K562 (cell line): Measurements from ENCODE around the gene RSPRY1. TPM values are rescaled to one million over a fixed set of nuclear protein-coding genes. Genes with fewer than 3 reads are reported as not detected.

Source experiments
- ATAC-seq: fragments of 200-7000 bp; cut with Tn5 transposase; 3 replicates; pipeline ENCODE4 v1.9.1; 2020; ENCODE audit warnings: moderate library complexity
- BruUV-seq: library from RNA; stranded (reverse); fragments of 400-500 nt; replicated peaks from 2 replicates; lab custom pipeline; 2021; lab: Mats Ljungman, UMichigan
- CTCF ChIA-PET: fragments of 300-600 bp; formaldehyde crosslinking; extraction: SDS; loops from one replicate; lab custom pipeline; 2021; ENCODE audit warnings: low intra/inter-chr PET ratio; lab: Yijun Ruan, JAX
- POLR2A ChIA-PET: fragments of 300-600, 350-650 bp; sonication (Branson Sonifier 250); formaldehyde crosslinking; extraction: SDS; loops from one replicate; lab custom pipeline; 2021; ENCODE audit warnings: antibody characterized with exemption, inconsistent platforms; lab: Yijun Ruan, JAX
- DNase-seq, 4 experiments: peaks; one replicate each; pipeline versions ENCODE4 v3.0.0 to v3.0.0-alpha.2; 2011 to 2018; ENCODE audit warnings: low spot score in 3 of 4, mixed read lengths in 3 of 4; ENCODE audit errors: extremely low read depth in 1 of 4
- FAIRE-seq: peaks from 2 replicates; lab custom pipeline; 2011; peaks lifted over from hg19 to GRCh38; lab: Jason Lieb, UNC
- H2AFZ ChIP-seq: 2 replicates; pipeline ENCODE4 v1.6.0; 2011; ENCODE audit warnings: low read depth, low read length, control low read depth, inconsistent platforms
- H3K27ac ChIP-seq: fragments of 200-600 bp; 3 replicates; pipeline ENCODE4 v1.8.0; 2011; ENCODE audit warnings: low read depth, mild to moderate bottlenecking, control low read depth, inconsistent platforms, low read length, moderate library complexity, mixed read lengths; ENCODE audit errors: extremely low read depth
- H3K27me3 ChIP-seq, 2 experiments: fragments of 300-600 bp in 1 of 2; 2 replicates in 1 of 2; 3 replicates in 1 of 2; pipeline versions ENCODE4 v1.6.0 to v1.8.0; 2011; ENCODE audit warnings: inconsistent platforms in 2 of 2, low read length in 2 of 2, mild to moderate bottlenecking in 1 of 2, mixed read lengths in 1 of 2, moderate library complexity in 1 of 2; ENCODE audit not compliant: control insufficient read depth in 2 of 2, insufficient read depth in 2 of 2
- H3K36me3 ChIP-seq: fragments of 300-600 bp; 3 replicates; pipeline ENCODE4 v1.8.0; 2011; ENCODE audit warnings: mild to moderate bottlenecking, low read length, inconsistent platforms; ENCODE audit not compliant: control insufficient read depth, insufficient read depth
- H3K4me1 ChIP-seq, 2 experiments: fragments of 200-600 bp in 1 of 2; replicated peaks in 1 of 2; 2 replicates in 1 of 2; 3 replicates in 1 of 2; pipeline versions ENCODE4 v1.5.1 to v1.8.0; 2011; ENCODE audit warnings: inconsistent platforms in 2 of 2, low read length in 2 of 2, mild to moderate bottlenecking in 1 of 2, mixed read lengths in 1 of 2, moderate library complexity in 1 of 2; ENCODE audit not compliant: control insufficient read depth in 2 of 2, insufficient read depth in 2 of 2
- H3K4me2 ChIP-seq: 2 replicates; pipeline ENCODE4 v1.6.1; 2011; ENCODE audit warnings: low read length, control low read depth, inconsistent platforms, mixed read lengths; ENCODE audit not compliant: insufficient read depth
- H3K4me3 ChIP-seq: fragments of 200-600 bp; sonication (generic), shearing (Covaris generic); 2 replicates; pipeline ENCODE4 v1.5.1; 2016; ENCODE audit warnings: control low read depth, inconsistent platforms
- H3K79me2 ChIP-seq: fragments of 200-600 bp; 3 replicates; pipeline ENCODE4 v1.8.0; 2011; ENCODE audit warnings: low read length, inconsistent platforms; ENCODE audit not compliant: control insufficient read depth, insufficient read depth
- H3K9ac ChIP-seq, 2 experiments: 2 replicates each; pipeline versions ENCODE4 v1.6.0 to v1.6.1; 2011; ENCODE audit warnings: low read depth in 2 of 2, low read length in 2 of 2, control low read depth in 1 of 2, inconsistent platforms in 1 of 2, mild to moderate bottlenecking in 1 of 2, mixed read lengths in 1 of 2; ENCODE audit not compliant: insufficient read depth in 1 of 2
- H3K9me1 ChIP-seq: one replicate; pipeline ENCODE4 v1.6.0; 2011; ENCODE audit warnings: inconsistent platforms, mild to moderate bottlenecking, low read length, moderate library complexity; ENCODE audit not compliant: control insufficient read depth, insufficient read depth
- H3K9me3 ChIP-seq: replicated peaks from 2 replicates; pipeline ENCODE4 v1.5.1; 2011; ENCODE audit warnings: low read depth, low read length, inconsistent platforms; ENCODE audit not compliant: control insufficient read depth, insufficient read depth
- H4K20me1 ChIP-seq: replicated peaks from 2 replicates; pipeline ENCODE4 v1.6.1; 2011; ENCODE audit warnings: low read length, inconsistent platforms, mixed read lengths; ENCODE audit not compliant: control insufficient read depth, insufficient read depth
- ARNT ChIP-seq, 2 experiments: fragments of 450-650 bp; IDR thresholded peaks; 2 replicates each; pipeline ENCODE4 v1.6.1; 2016; ENCODE audit warnings: mild to moderate bottlenecking in 1 of 2
- CBFA2T2 ChIP-seq: fragments of 450-650 bp; conservative IDR thresholded peaks from 2 replicates; pipeline ENCODE4 v1.6.1; 2017; ENCODE audit warnings: mild to moderate bottlenecking
- CLOCK ChIP-seq: fragments of 250-450 bp; sonication (Bioruptor Pico); IDR thresholded peaks from 2 replicates; pipeline ENCODE4 v1.4.0; 2020; ENCODE audit warnings: mild to moderate bottlenecking, moderate library complexity, borderline replicate concordance
- CREB1 ChIP-seq, 2 experiments: sonication (generic) in 1 of 2; formaldehyde crosslinking in 1 of 2; IDR thresholded peaks; 2 replicates each; pipeline versions ENCODE4 v1.6.1 to v1.8.0; 2012 to 2022; ENCODE audit warnings: inconsistent platforms in 1 of 2, mild to moderate bottlenecking in 1 of 2, missing genetic modification reagents in 1 of 2, moderate library complexity in 1 of 2
- ELF1 ChIP-seq: fragments of 200-800 bp; sonication (Bioruptor generic); IDR thresholded peaks from 2 replicates; pipeline ENCODE4 v1.6.1; 2016; ENCODE audit warnings: missing genetic modification characterization, missing compliant biosample characterization
- FOXJ3 ChIP-seq: sonication (generic); formaldehyde crosslinking; IDR thresholded peaks from 2 replicates; pipeline ENCODE4 v1.4.0; 2020; ENCODE audit warnings: mild to moderate bottlenecking, missing genetic modification reagents
- HDAC3 ChIP-seq: fragments of 450-650 bp; IDR thresholded peaks from 2 replicates; pipeline ENCODE4 v1.6.1; 2018; ENCODE audit warnings: borderline replicate concordance, mild to moderate bottlenecking, moderate library complexity; ENCODE audit not compliant: partially characterized antibody
- HMGXB4 ChIP-seq: sonication (generic); formaldehyde crosslinking; IDR thresholded peaks from 2 replicates; pipeline ENCODE4 v1.8.1; 2023; ENCODE audit warnings: mild to moderate bottlenecking, missing genetic modification reagents
- NCOA2 ChIP-seq, 2 experiments: fragments of 450-650 bp; IDR thresholded peaks; 2 replicates each; pipeline ENCODE4 v1.6.1; 2018; ENCODE audit warnings: mild to moderate bottlenecking in 2 of 2, moderate library complexity in 1 of 2; ENCODE audit not compliant: partially characterized antibody in 2 of 2
- NFYB ChIP-seq: IDR thresholded peaks from 2 replicates; pipeline ENCODE4 v1.6.1; 2011; ENCODE audit warnings: mild to moderate bottlenecking, moderate library complexity; ENCODE audit not compliant: insufficient read length; ENCODE audit errors: extremely low read depth
- POLR2AphosphoS2 ChIP-seq: IDR thresholded peaks from 2 replicates; pipeline ENCODE4 v1.6.1; 2012; ENCODE audit warnings: low read length, improper control_type of control experiment
- PTTG1 ChIP-seq: fragments of 450-650 bp; IDR thresholded peaks from 2 replicates; pipeline ENCODE4 v1.6.1; 2016; ENCODE audit warnings: low read depth, mild to moderate bottlenecking, missing genetic modification characterization, missing compliant biosample characterization
- RBM34 ChIP-seq: fragments of 200-400 bp; formaldehyde crosslinking; IDR thresholded peaks from 2 replicates; pipeline ENCODE4 v1.6.1; 2018; ENCODE audit warnings: low read length, borderline replicate concordance; ENCODE audit not compliant: insufficient read depth
- SAFB ChIP-seq: fragments of 200-400 bp; formaldehyde crosslinking; IDR thresholded peaks from 2 replicates; pipeline ENCODE4 v1.6.1; 2017; ENCODE audit warnings: low read depth, low read length, borderline replicate concordance
- TFAM ChIP-seq: fragments of 250-450 bp; sonication (Bioruptor Pico); conservative IDR thresholded peaks from 2 replicates; pipeline ENCODE4 v1.5.0; 2021; ENCODE audit warnings: mild to moderate bottlenecking, moderate library complexity
- ZFP30 ChIP-seq: fragments of 250-450 bp; sonication (Bioruptor Pico); IDR thresholded peaks from 2 replicates; pipeline ENCODE4 v1.8.0; 2022; ENCODE audit warnings: moderate library complexity, mild to moderate bottlenecking, inconsistent platforms, borderline replicate concordance
- ZNF347 ChIP-seq: fragments of 450-650 bp; formaldehyde crosslinking; IDR thresholded peaks from 2 replicates; pipeline ENCODE4 v1.4.0; 2020; ENCODE audit warnings: low read depth, mild to moderate bottlenecking, moderate library complexity
- WGBS: fragments of 100-300 bp; shearing (Covaris generic); methylation state at CpG from one replicate; pipeline ENCODE4 v1.1.6; 2016; ENCODE audit warnings: low coverage, mixed read lengths; ENCODE audit not compliant: insufficient coverage; ENCODE audit errors: missing lambda C conversion rate; 5-methylcytosine and 5-hydroxymethylcytosine counted together
- in situ Hi-C: fragments of 300-500 bp; cut with MboI; formaldehyde crosslinking; loops from 4 replicates; pipeline ENCODE4 v1.15.0; 2018; ENCODE audit warnings: inconsistent platforms, mixed read lengths
- intact Hi-C: fragments of 100-400 bp; cut with micrococcal nuclease; formaldehyde crosslinking; loops from 2 replicates; pipeline ENCODE4 v1.14.2; 2022
- polyA plus RNA-seq, 8 experiments: library from polyadenylated mRNA; depleted of rRNA in 4 of 8; stranded (reverse) in 5 of 8; unstranded in 3 of 8; fragments of >200 nt; fragmentation: Nextera tagmentation in 2 of 8; fragmentation: Illumina TruSeq in 1 of 8; extraction: Ambion mirVana in 2 of 8; extraction: Trizol in 1 of 8; gene quantifications; 2 replicates each; pipeline versions ENCODE4 v1.2.1 to v1.2.3, GENCODE V29; 2011 to 2014; ENCODE audit warnings: inconsistent platforms in 1 of 8, missing spikeins in 1 of 8
- total RNA-seq, 7 experiments: library from RNA; depleted of rRNA in 6 of 7; stranded (reverse); fragments of >200 nt in 6 of 7; fragmentation: Illumina TruSeq in 2 of 7; extraction: Trizol in 2 of 7; gene quantifications; 2 replicates each; pipeline versions ENCODE4 v1.2.1 to v1.2.3, GENCODE V29; 2011 to 2021; ENCODE audit warnings: low replicate concordance in 1 of 7

RSPRY1 gene
- total and polyA plus RNA-seq, 9 of the 15 experiments (the other 6 are each of a cell fraction or from before 2014, with no cell fraction given), result 10.2 to 27.8 (median 20.8) TPM

GRCh38 chr16:57244767-57245471, 58.8 kb downstream of the RSPRY1 start, which contains the start of gene ARL2BP:
ARL2BP (plus strand) TSS chr16:57245259; CDS start chr16:57245368, 109 bp downstream.
- Histone ChIP-seq H3K4me2 (peak within 1 kb of the TSS; percentile 76), H3K27ac (peak within 1 kb of the TSS; percentile 79), H3K27me3 (no peaks in the 10 kb centered on the region), H3K9me3 (no peaks in the 10 kb centered on the region), H4K20me1 (no peaks in the 10 kb centered on the region), H3K36me3 (peaks cover 17% of the 10 kb centered on the region; the same call in 2 of the 3 replicates), H2AFZ (peak within 1 kb of the TSS; percentile 86), H3K79me2 (peaks cover 9% of the 10 kb centered on the region; the same call in 2 of the 3 replicates), H3K4me3 (peak within 1 kb of the TSS; percentile 84), H3K9me1 (no peaks in the 10 kb centered on the region), H3K4me1 (peaks cover 7 to 8% of the 10 kb centered on the region in 2 experiments; a peak in 4 of 5 replicates), H3K9ac (peak within 1 kb of the TSS; percentile 81 to 95)
- DNase-seq, result peak; percentile 97 to 100 (median 100)
- peak; percentile 99 for FAIRE-seq
- WGBS, result under 1% methylated on average over 57 of the region's 77 CpGs
- no TSS peak for BruUV-seq
- ATAC-seq, result peak; percentile 98
- in situ Hi-C loops, result no loop called here
- CTCF ChIA-PET, result no interaction called here
- intact Hi-C loops, result loop anchor here (1.0 kb wide), 1 partner anchor 55 kb away; no protein-coding TSS in a partner anchor
- POLR2A ChIA-PET, result interaction anchor here (0.9 to 1.8 kb wide), 10 partner anchors 14 to 192 kb away, joined by 3 to 8 read pairs (median 4); partner anchors contain the start of genes PSME3IP1 and RSPRY1
- TF ChIP-seq FOXJ3, result no peak
- TF ChIP-seq TFAM (CRISPR knock-in tag), result no peak
- TF ChIP-seq CBFA2T2, result no peak
- TF ChIP-seq ELF1 (tag), result peak; percentile 90
- no peak for TF ChIP-seq ZNF347 (CRISPR knock-in tag)
- TF ChIP-seq CREB1 (IDR thresholded peaks at IDR 0.05), result no peak; the same call in none of the 2 replicates
- TF ChIP-seq CREB1 (CRISPR knock-in tag; IDR thresholded peaks at IDR 0.05), result peak; percentile 86
- no peak for TF ChIP-seq NCOA2 (IDR thresholded peaks at IDR 0.05; ENCODE audit: partially characterized antibody in 2 of 2)
- no peak for TF ChIP-seq ARNT (IDR thresholded peaks at IDR 0.05)
- TF ChIP-seq PTTG1 (tag), result no peak
- TF ChIP-seq CLOCK, result no peak
- TF ChIP-seq SAFB, result 0 out of 2 replicates have a peak, but pooled peaks have one; percentile 16
- TF ChIP-seq POLR2AphosphoS2, result no peak
- TF ChIP-seq HMGXB4, result no peak
- peak; percentile 70 for TF ChIP-seq NFYB
- TF ChIP-seq ZFP30 (CRISPR knock-in tag), result no peak
- TF ChIP-seq HDAC3, result no peak
- 0 out of 2 replicates have a peak, but pooled peaks have one; percentile 18 for TF ChIP-seq RBM34
